ENCODE results near the gene CMTM8.

Gene CMTM8

DNA sequence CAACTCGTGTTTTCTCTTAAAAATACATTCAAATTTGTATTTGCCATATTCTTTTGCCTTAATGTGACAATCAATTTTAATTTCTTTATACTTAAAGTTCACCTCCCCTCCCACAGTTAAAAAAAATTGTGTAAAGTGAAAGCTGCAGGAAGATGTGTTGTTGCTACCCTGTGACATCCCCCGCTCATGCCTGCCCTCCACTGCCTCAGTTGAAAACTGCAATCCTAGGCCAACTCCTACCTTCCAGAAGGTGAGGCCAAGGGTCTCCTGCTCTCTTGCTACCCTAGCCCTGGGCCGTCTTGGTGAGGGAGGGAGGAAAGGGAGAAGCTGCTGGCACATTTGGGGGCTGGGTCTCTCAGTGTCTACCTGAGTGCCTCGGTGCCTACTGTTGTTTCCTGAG is 96.2 kb downstream of the CMTM8 start:
- peak; percentile 35 to 38 for DNase-seq (ENCODE audit: low read depth in 1 of 2, low spot score in 1 of 2)

DNA sequence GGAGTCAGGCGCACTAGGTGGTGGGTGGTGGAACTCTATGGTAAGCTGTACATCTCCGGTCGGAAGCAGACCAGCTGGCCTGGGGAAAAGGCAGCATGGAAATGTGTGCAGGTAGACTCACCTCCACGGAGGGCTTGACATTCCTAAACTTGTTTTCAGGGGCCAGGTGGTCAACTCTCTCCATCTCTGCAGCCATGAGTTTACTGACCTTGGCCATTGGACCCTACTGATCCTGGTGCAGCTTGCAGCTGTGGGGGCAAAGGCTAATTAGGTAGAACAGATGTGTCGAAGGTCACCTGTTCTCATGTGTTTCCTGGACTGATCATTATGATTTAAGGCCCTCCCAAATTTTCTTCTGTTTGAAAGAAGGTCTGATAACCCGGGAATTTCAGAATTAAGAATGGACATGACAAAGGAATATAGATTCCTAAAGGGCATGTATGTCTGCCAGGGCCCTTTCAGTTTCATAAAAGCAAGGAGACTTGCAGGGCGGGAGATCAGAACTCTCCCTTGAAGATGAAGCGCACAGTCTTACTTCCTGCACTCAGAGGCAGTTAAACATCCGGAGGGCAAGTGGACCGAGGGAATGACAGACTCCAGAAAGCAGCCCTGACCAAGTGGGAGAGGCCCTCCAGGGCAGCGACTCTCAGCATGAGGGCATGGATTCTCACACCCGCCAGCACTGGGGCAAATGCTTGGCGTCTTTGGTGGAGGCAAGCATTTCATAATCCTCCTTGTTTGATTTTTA is 97.1 kb downstream of the CMTM8 start:
- DNase-seq (ENCODE audit: low read depth in 1 of 2, low spot score in 1 of 2): no peak

DNA sequence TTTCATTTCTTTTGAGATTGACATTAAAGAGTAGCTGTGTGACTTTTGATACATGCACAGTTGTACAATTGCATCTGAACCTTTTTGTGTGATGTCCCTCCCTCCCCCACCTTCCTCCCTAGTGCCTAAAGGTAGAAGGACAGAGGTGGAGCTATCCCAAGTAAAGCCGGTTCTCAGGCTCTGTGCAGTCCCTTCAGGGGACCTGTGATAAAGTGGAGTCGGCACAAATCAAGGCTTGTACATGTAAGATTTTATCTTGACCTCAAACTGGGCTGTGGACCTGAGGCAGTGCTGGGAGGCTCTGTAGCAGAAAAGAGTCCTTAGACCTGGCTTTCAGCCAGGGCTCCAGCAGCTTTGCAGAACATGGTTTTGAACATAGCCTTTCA is 97.6 kb downstream of the CMTM8 start:
- no peak for DNase-seq (ENCODE audit: low read depth in 1 of 2, low spot score in 1 of 2)

DNA sequence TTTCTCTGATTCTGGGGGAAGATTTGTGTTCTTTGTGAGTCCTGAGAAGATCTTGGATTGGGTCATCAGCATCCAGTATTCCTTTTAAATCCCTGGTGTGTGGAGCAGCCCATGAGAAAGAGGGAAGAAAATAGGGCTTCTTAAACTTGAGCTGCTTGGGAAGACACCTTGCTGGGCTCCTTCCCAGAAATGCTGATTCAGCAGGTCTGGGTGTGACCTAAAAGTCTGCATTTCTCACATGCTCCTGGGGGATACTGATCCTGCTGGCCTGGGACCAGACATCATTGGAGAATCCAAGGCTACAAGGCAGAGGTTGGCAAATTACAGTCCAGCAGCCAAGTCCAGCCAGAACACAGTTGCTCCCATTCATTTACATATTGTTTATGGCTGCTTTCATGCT is 99.0 kb downstream of the CMTM8 start:
- DNase-seq (ENCODE audit: low read depth in 1 of 2, low spot score in 1 of 2): no peak

DNA sequence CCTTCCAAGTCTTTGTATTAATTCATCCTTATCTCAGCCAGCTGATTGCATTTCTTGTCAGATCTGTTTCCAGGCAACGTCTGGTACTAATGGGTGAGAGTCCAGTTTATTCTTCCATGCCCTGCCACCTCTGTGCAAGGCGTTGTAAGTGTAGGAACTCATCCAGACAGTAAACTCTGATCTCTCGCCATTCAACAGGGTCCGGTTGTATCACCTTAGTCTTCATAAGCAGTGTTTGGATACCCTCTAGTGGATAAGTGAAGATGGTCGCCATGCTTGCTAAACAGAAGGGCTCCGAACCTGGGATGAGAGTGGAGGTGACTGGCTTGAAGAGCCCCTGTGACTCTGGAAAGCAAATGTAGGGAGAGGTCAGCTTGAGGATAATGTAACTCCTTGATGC is 101.6 kb downstream of the CMTM8 start:
- no peak for DNase-seq (ENCODE audit: low read depth in 1 of 2, low spot score in 1 of 2)

DNA sequence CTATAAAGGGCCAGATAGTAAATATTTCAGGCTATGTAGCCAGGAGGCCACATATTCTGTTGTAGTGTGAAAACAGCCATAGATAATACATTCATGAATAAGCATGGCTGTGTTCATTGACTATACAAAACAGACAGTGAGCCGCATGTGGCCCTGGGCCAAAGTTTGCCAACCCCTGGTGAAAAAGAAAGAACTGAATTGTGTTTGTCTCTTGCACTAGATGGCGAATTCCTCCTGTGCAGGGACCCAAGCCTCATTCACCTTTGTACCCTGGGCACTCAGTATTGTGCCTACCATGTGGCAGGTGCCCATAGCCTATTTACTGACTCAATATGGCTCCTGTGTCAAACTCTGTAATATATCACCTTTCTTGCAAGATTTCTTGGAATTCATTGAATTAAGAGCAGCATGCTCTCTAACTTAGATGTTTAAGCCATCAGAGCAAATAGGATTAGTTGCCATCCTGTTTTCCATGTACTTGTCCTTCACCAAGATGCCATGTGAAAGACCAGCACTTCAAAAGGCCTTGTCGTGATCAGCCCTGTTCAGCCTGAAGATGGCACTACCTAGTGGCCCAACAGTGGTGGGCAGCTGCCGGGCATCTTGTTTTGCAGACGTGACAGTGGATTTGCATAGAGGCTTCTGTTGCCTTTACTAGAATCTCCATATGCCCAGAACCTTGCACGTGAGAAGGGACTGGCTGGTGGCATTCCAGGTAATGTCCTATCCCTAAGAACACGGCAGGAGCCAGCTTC is 102.3 kb downstream of the CMTM8 start:
- DNase-seq (ENCODE audit: low read depth in 1 of 2, low spot score in 1 of 2): no peak

DNA sequence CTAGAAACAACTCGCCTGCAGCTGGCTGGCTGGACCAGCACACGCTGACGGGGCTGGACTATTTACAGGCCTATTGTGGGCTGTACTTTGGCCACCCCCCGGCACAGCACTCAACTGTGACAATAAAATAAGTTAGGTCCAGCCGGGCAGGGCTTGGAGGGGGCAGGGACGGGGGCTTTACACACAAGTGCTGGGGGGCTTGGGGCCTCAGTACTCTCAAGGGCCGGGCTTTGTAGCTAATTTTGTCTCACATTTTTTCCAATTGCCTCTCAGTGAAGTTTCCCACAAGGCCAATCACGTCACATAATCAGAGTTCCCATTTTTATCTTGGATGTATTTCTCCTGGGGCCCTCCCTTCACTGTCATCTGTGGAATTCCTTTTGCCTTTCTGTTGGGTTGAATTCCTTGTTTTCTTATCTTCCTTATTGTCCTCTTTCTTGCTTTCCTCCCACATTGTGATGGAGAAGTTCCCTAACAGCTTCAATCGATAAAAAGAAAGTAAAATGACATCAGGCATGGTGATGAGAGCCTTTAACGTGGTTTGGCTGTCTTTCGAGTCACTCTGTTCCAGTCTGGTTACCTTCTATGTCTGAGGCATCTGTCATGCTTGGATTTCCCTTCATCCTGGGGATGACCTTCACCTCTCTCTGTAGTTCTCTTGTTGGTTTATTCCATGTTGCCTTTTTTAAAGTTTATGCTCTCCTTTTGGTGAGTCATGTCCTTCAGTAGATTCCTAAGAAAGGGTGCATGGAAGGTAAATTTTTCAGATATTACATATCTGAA is 109.1 kb downstream of the CMTM8 start:
- DNase-seq (ENCODE audit: low read depth in 1 of 2, low spot score in 1 of 2): no peak

DNA sequence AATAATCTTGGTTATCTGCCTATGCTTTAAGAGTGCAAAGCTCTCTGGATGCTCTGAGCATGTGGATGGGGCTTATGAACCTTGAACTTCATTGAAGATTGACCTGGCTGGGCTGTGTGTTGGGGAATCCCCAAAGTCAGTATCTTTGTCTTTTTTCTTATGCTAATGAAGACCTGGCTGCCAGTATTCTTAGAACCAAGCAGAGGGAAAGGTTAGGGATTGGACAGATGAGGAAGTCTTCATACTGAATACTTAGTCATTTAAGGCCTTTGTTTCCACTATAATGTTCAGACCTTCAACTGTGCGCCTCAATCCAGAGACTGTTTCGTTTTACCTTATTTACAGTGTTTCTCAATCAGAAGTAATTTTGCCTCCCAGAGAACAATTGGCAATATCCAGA is 110.7 kb downstream of the CMTM8 start:
- no peak for DNase-seq (ENCODE audit: low read depth in 1 of 2, low spot score in 1 of 2)

DNA sequence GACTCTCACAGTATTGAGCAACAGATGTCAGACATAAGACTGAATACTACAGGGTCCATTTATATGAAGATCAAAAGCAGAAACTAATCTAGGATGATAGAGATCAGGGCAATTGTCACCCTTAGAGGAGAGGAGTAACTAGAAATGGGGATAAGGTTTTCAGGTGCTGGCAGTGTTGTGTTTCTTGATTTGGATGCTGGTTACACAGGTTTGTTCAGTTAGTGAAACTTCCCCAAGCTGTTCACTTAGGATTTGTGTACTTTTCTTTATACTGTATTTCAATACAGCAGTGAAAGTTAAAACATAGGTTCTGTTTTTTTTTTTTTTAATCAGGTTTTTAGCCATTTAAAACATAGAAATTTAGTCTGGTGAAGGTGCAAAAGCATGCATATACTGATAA is 114.1 kb downstream of the CMTM8 start:
- DNase-seq (ENCODE audit: low read depth in 1 of 2, low spot score in 1 of 2): no peak

DNA sequence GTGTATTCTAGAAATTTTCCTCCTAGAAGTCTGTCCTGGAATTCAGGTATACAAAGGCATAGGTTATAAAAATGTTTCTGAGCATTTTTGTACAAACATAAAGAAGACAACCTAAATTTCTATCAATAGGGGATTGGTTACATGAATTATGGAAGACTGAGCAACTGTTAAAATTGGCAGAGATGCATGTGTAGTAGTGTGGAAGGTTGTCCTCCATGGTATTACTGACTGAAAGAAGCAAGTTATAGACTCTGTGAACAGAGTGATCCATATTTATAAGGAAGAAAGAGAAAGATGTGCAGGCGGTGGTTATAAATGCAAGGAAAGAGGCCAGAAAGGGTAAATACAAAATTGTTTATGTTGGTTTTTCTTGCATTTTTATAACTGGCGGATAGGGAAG is 114.9 kb downstream of the CMTM8 start:
- DNase-seq (ENCODE audit: low read depth in 1 of 2, low spot score in 1 of 2): no peak

DNA sequence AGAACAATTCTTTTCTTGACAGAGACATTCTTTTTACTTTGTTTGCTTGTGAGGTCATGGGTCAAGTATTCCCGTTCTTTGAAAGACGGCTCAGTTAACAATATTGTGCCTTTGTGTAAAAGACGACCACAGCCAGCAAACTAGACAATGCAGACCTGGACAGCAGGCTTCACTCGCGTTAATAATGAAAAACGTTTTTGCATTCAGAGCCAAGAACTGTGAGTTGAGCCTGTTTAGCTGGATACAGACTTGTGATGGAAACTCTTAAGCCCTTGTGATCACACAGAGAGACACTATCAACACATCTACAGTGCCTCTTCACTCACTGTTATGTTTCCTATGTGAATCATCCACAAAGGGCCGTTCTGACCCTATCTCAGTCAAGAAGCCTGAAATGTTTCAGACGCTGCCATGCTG is 115.9 kb downstream of the CMTM8 start:
- DNase-seq (ENCODE audit: low read depth in 1 of 2, low spot score in 1 of 2): no peak

DNA sequence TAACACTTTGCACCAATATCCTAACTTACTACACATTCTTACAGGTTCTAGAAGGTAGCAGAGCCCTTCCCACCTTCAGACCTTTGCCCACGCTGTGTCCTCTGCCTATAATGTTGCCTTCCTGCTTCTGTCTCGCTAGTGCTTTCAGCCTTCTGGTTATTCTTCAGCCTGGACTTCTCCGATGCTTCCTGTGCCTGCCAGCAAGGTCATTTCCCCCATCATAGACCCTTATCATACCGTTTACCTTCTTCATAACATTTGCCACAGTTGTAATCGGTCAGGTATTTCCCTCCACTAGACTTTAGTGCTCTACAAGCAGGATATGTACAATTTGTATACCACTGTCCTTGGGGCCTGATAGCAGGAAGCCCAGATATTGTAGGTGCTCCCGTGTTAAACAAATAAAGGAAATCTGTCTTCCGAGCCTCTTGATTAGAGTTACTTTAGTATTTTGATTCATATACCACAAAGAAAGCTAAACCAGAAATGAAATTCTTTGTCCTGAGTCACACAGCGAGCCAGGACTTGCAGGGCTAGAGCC is 117.3 kb downstream of the CMTM8 start:
- no peak for DNase-seq (ENCODE audit: low read depth in 1 of 2, low spot score in 1 of 2)

DNA sequence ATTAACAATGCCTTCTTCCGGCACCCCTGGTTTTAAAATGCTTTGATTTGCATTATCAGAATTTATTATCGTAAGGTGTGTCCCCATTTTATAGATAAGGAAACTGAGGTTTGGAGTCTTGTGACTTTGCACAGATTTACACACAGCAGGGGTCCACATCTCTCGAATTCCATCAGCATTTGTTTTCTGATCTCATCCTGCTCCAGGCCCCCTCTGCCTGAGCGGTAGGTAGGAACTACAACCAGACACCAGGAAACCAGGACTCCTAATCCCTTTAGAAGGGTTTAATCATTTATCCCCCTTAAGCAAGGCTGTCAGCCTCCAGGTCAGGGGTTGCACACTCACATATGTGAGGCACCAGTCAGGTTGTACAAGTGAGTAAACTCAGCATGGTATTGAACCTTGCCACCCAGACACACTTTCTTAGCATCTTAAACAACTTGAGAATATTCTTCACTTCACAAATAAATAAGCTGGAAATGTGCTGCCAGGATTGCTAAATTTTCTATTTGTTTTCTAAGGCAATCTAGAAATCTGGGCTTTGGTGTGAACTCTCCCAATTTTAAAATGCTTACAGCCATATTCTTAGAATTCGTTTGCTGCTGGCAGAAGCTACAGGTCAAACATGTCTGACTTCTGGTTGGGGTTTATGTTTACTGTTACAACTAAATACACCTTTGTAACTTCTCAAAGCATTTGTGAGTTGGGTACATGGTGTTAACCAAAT is 121.4 kb downstream of the CMTM8 start:
- no peak for DNase-seq (ENCODE audit: low read depth in 1 of 2, low spot score in 1 of 2)

DNA sequence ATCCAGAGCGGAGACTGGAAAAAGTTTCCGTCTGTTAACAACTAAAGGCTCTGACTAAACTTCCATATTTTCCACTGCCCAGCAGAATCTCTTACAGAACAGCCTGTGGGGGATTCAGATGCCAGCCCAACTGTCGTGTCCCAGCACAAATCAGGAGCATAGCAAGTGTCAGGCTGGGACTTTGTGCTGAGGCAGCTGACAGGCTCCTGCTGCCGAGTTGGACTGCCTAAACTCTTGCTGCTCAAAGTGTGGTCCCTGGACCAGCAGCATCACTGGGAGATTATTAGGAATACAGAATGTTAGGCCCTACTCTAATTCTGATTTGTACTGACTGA is 122.0 kb downstream of the CMTM8 start:
- no peak for DNase-seq (ENCODE audit: low read depth in 1 of 2, low spot score in 1 of 2)

DNA sequence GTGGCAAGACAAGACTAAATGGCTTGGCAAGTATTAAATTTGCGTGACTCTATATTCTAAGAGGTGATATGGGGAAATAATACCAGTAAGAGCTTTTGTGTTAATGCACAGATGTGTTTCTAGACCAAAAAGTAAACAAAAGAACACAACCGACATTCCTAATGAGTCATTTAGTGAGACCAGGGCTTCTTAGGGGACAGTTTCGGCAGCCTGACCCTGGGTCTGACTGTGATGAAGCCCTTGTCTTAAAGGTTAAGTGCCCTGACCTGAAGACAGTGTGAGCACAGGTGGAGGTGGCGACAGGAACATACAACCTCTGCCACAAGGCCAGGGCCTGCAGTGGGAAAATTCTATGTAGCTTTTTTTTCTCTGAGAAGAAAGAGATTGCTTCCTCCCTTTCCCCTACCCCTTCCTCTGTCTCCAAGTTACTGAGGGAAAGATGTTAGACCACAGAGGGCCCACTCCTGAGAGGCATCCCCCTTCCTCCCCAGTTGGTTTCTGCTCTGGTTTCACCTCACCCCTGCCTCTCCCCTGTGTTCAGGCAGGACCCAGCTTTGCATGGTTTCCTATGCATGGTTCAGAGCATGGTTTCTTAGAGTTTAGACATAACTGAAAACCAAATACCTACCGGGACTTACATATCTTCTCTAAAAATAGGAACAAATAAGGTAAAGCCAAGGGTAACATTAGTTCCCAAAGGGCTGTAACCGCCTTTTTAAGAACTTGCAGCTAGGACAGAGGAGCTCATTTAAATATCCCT is 128.3 kb downstream of the CMTM8 start:
- no peak for DNase-seq (ENCODE audit: low read depth in 1 of 2, low spot score in 1 of 2)

DNA sequence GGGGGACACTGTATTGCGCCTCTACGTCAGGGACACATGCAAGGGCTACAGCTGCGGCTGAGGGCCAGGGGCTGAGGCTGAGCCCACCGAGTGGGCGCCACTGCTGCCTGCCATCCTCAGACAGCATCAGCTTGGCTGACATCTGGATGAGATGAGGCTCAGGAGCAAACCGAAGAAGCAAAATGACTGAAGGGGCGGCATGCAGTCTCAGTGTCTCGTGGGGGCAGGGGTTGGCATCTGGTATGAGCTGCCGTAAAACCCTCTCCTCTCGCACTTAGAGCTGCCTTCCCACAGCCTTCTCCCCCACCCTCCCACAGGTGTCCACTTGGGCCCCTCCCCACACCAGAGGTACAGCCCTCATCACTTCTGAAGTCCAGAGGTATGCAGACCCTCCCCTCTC is 129.0 kb downstream of the CMTM8 start:
- no peak for DNase-seq (ENCODE audit: low read depth in 1 of 2, low spot score in 1 of 2)

DNA sequence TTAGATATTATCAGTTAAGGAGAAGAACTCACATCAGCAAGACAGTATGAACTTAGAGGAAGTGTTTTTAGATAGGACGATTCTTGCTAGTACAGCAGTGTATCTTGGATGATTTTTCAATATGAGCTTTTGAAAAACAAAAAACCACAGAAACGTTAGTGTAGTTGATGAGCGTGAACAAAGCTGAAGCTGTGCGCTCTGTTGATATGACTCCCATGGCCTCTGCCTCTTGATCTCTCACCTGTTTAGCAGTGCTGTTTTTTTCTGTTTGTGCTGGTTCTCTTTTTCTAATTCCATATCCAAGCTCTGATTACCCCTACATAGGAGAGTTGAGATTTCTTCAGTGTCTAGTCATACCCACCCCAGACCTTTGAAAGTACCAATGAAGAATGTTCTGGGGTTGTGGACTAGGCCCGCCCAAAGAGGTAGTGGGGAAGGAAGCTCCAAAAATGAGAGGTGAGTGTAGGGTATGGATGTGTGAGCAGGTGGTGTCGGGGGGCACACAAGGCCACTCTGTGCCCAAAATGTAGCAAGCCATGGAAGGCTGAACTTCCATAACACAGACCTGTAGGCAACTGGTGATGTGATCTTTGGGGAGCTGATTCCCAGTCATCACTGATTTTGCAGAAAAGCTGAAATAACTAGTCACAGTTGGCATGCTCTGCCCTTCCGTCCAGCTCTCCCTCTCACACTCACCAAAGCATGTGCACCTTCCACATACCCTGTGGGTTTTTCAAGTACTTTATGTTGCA is 133.2 kb downstream of the CMTM8 start:
- no peak for DNase-seq (ENCODE audit: low read depth in 1 of 2, low spot score in 1 of 2)

DNA sequence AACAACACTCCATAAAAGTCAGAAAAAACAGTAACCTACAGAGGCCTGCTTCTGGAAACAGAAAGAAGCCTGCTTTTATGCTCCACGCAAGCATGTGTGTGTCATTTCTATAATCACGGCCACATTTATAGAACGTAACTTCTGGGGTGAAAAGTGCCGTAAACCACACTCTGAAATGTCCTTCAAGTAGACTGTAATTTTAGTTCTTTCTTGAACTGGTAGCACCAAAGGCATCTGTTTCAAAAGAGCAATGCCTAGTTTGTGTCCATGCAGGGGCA is 133.7 kb downstream of the CMTM8 start:
- no peak for DNase-seq (ENCODE audit: low read depth in 1 of 2, low spot score in 1 of 2)

DNA sequence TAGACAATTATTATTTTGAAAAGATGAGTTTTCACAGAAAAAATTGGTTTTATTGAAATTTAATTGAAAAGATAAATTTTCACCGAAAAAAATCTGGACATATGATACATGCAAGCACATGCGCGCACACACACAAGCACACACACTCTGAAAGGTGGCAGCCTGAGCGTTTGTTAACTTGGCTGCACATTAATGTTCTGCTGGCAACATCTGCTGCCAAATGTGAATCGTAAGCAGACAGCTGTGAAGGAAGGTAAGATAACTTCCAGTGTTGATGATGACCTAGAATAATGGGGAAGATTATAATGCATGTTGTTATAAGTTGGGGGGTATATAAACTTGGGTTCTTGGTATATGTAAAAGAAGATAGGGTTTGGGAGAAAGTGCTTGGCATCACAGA is 134.8 kb downstream of the CMTM8 start:
- DNase-seq (ENCODE audit: low read depth in 1 of 2, low spot score in 1 of 2): no peak

DNA sequence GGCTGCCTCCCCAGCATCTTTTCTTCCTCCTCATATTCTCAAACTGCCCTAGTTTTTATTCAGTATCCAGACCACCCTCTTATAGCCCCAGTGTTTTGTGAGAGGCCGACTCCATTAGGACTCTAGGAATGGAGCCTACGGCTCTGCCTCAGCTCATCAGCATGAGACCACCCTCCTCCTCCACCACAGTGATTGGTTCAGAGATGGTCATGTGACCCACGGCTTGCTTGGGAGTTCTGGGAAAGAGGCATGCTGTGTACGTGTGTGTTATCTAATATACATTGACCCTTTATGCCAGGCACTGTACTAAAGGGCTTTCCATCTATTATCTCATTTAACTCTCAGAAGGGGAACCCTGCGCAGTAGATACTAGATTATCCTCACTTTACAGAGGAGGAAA is 135.4 kb downstream of the CMTM8 start:
- no peak for DNase-seq (ENCODE audit: low read depth in 1 of 2, low spot score in 1 of 2)

Data from stimulated activated CD4-positive, alpha-beta T cell treated with anti-CD3 and anti-CD28 coated beads, Interleukin-15, amount 100 ng/mL, for 1 hour (primary cell).